ENCODE data around the gene ARHGEF6. TPM values are rescaled to one million over a fixed set of nuclear protein-coding genes. Genes with fewer than 3 reads are reported as not detected.
"Not testable (repeated sequence)": the region's sequence is repeated elsewhere in the genome, so short reads cannot be mapped to it uniquely, and the experiment has no call there.

The ARHGEF6 gene
- total RNA-seq, 4 donors from 2014 or later, result 3.8 to 29.7 (median 6.6) TPM

GRCh38 chrX:136822337-136823095, 41.8 kb upstream of the ARHGEF6 start:
- H3K36me3 ChIP-seq, result no peaks in the 10 kb centered on the region
- no peak overlapping the region for H3K4me3 ChIP-seq
- no peak for TF ChIP-seq CTCF (IDR thresholded peaks at IDR 0.05)
- no peak for TF ChIP-seq POLR2A (IDR thresholded peaks at IDR 0.05)
- no peaks in the 10 kb centered on the region for H3K9me3 ChIP-seq
- no peaks in the 10 kb centered on the region for H3K27me3 ChIP-seq
- no peak for DNase-seq
- H3K27ac ChIP-seq, result no peak overlapping the region
- H3K4me1 ChIP-seq, result no peaks in the 10 kb centered on the region

- not testable (repeated sequence) for H3K4me3 ChIP-seq, H3K4me1 ChIP-seq
Observed at GRCh38 chrX:136819756-136820155, 39.0 kb upstream of the ARHGEF6 start.

GRCh38 chrX:136819031-136819703, 38.4 kb upstream of the ARHGEF6 start:
- Histone ChIP-seq H3K4me1 (no peaks in the 10 kb centered on the region), H3K36me3 (no peaks in the 10 kb centered on the region), H3K27me3 (no peaks in the 10 kb centered on the region), H3K27ac (no peak overlapping the region), H3K9me3 (no peaks in the 10 kb centered on the region), H3K4me3 (no peak overlapping the region)
- no peak for DNase-seq
- TF ChIP-seq POLR2A (IDR thresholded peaks at IDR 0.05), result no peak
- TF ChIP-seq CTCF (IDR thresholded peaks at IDR 0.05), result no peak

More at GRCh38 chrX:136819756-136820155, 39.0 kb upstream of the ARHGEF6 start:
- not testable (repeated sequence) for H3K27ac ChIP-seq, DNase-seq, H3K9me3 ChIP-seq, H3K36me3 ChIP-seq, H3K27me3 ChIP-seq

- DNase-seq, result no peak
- Histone ChIP-seq H3K9me3 (no peaks in the 10 kb centered on the region), H3K36me3 (no peaks in the 10 kb centered on the region), H3K27ac (no peak overlapping the region), H3K27me3 (no peaks in the 10 kb centered on the region), H3K4me1 (no peaks in the 10 kb centered on the region), H3K4me3 (no peak overlapping the region)
- no peak for TF ChIP-seq CTCF (IDR thresholded peaks at IDR 0.05)
- TF ChIP-seq POLR2A (IDR thresholded peaks at IDR 0.05), result no peak
Observed at GRCh38 chrX:136816975-136817374, 36.2 kb upstream of the ARHGEF6 start.

- no peaks in the 10 kb centered on the region for H3K27me3 ChIP-seq
- H3K9me3 ChIP-seq, result no peaks in the 10 kb centered on the region
- no peak for TF ChIP-seq POLR2A (IDR thresholded peaks at IDR 0.05)
- no peak for TF ChIP-seq CTCF (IDR thresholded peaks at IDR 0.05)
- H3K27ac ChIP-seq, result no peak overlapping the region
- DNase-seq, result no peak
- H3K4me1 ChIP-seq, result no peaks in the 10 kb centered on the region
- H3K4me3 ChIP-seq, result no peak overlapping the region
- no peaks in the 10 kb centered on the region for H3K36me3 ChIP-seq
Observed at GRCh38 chrX:136814847-136815750, 34.4 kb upstream of the ARHGEF6 start.

Measured in Peyer's patch (tissue), 4 donors.